ENCODE results near the gene ANKEF1.

DNA sequence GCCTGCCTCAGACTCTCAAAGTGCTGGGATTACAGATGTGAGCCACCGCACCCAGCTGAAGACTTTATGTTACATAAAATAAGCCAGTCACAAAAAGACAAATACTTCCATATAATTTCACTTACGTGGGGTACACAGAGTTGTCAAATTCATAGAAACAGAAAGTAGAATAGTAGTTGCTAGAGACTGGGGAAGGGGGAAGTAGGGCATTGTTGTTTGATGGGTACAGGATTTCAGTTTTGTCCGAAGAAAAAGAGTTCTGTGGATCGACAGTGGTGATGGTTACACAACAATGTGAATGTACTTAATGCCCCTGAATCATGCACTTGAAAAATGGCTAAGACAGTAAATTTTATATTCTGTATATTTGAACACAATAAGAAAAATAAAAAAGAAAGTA, 41.6 kb upstream of the ANKEF1 start:
- no peak for TF ChIP-seq POLR2A (IDR thresholded peaks at IDR 0.05)
- TF ChIP-seq, protein P1, sequence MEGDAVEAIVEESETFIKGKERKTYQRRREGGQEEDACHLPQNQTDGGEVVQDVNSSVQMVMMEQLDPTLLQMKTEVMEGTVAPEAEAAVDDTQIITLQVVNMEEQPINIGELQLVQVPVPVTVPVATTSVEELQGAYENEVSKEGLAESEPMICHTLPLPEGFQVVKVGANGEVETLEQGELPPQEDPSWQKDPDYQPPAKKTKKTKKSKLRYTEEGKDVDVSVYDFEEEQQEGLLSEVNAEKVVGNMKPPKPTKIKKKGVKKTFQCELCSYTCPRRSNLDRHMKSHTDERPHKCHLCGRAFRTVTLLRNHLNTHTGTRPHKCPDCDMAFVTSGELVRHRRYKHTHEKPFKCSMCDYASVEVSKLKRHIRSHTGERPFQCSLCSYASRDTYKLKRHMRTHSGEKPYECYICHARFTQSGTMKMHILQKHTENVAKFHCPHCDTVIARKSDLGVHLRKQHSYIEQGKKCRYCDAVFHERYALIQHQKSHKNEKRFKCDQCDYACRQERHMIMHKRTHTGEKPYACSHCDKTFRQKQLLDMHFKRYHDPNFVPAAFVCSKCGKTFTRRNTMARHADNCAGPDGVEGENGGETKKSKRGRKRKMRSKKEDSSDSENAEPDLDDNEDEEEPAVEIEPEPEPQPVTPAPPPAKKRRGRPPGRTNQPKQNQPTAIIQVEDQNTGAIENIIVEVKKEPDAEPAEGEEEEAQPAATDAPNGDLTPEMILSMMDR (IDR thresholded peaks at IDR 0.05): no peak
